Stimulated activated CD4-positive, alpha-beta T cell treated with anti-CD3 and anti-CD28 coated beads, Interleukin-12 subunit alpha, Interleukin-12 subunit beta, amount 100 ng/mL, for 4 hours (primary cell): ENCODE data around the gene ARHGEF11.
"Not testable (repeated sequence)": the region's sequence is repeated elsewhere in the genome, so short reads cannot be mapped to it uniquely, and the experiment has no call there.

Experiments
- DNase-seq: peaks from one replicate; pipeline ENCODE4 v3.0.0-alpha.2; 2020

ARHGEF11 gene

DNA sequence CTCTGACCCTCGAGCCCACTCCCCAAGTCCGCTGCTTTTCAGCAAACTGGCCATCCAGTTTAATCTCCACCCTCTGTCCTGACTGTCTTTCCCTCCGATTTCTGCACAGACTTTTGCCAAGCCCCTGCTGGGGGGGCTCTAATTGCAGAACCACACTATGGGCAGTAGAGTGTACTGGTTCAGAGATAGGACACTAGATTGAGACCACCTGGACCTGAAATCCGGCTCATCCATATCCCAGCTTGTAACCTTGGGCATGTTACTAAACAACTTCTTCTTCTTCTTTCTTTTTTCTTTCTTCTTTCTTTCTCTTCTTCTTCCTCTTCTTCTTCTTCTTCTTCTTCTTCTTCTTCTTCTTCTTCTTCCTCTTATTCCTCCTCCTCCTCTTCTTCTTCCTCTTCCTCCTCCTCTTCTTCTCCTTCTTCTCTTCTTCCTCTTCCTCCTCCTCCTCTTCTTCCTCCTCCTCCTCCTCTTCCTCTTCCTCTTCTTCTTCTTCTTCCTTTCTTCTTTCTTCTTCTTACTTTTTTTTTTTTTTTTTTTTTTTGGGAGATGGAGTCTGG lies 117.4 kb downstream of the ARHGEF11 start:
- DNase-seq: no peak

DNA sequence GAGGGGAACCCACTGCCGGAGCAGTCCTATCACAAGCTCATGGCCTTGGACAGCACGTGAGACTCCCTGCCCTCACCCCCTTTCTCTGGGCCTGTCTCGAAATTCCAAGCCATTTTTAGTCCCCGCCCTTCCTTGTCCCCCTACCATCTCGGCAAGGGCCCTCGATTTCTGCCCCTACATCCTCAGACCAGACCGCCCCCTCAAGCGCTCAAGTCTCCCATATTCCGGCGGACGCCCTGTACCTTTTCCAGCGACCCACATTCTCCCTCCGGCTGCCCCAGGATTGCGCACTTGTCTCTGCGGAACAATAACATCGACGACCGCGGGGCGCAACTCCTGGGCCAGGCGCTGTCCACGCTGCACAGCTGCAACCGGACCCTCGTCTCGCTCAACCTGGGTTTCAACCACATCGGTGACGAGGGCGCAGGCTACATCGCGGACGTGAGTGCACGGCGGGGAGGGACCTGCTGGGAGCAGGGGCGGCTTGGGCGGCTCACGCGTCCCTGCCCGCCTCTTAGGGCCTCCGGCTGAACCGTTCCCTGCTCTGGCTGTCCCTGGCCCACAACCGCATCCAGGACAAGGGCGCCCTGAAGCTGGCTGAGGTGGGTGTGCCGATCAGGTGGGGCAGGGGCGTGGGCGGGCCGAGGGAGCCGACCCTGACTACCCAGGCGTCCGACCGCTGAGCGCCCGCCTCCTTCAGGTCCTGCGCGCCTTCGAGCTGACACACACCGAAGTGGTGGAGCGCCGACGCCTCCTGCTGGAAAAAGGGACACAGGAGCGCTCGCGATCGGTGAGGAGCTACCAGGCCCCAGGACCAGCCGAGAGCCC lies 118.1 kb downstream of the ARHGEF11 start:
- DNase-seq: peak; percentile 64

- DNase-seq: not testable (repeated sequence)
Observed at GRCh38 chr1:156926695-156927094, 118.8 kb downstream of the ARHGEF11 start.

GRCh38 chr1:156926175-156926574 lies 119.4 kb downstream of the ARHGEF11 start:
- no peak for DNase-seq

GRCh38 chr1:156925154-156926010 lies 120.2 kb downstream of the ARHGEF11 start:
- no peak for DNase-seq

GRCh38 chr1:156924478-156925153 lies 120.9 kb downstream of the ARHGEF11 start:
- DNase-seq: no peak

- no peak for DNase-seq
Observed at GRCh38 chr1:156923670-156924477, 121.7 kb downstream of the ARHGEF11 start.

GRCh38 chr1:156922986-156923669 lies 122.4 kb downstream of the ARHGEF11 start:
- DNase-seq: no peak

- no peak for DNase-seq
Observed at GRCh38 chr1:156921053-156921529, 124.5 kb downstream of the ARHGEF11 start.

DNA sequence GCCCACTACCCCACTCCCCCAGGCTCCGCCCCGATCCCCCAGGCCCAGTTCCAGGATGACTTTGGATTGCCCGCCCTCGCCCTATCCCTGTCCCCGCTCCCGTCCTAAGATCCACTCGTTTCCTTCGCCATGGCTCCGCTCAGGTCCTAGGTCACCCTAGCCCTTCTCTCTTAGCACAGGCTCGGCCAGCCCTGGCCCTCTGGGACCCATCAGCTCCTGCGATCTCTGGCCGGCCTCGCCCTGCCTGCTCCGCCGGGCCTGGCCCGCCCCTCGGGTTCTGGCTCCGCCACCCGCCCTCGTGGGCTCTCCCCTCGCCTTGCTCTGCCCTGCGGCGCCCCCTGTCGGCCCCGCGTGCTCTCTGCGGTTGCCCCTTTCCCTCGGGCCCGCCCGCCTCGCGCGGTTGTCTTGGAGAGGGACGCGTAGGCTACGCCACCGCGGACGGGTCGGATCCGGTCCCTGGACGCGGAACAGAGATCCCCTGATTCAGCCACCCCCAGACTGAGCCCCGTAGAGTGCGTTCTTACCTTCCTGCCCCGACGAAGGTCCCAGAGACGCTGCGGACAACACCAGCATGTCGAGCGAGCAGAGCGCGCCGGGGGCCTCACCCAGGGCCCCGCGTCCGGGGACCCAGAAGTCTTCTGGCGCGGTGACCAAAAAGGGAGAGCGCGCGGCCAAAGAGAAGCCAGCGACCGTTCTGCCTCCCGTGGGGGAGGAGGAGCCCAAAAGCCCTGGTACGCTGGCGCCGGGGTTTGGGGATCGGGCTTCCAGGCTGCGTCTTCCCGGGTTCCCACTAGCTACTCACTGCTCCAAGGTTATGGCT lies 125.1 kb downstream of the ARHGEF11 start, which contains the start of gene LRRC71:
TSS of gene LRRC71 (plus strand) at position 400 of the 820 bp plus-strand sequence. CDS start at position 572, 172 bp downstream.
- DNase-seq: peak; percentile 68

GRCh38 chr1:156914440-156914856 lies 131.1 kb downstream of the ARHGEF11 start:
- no peak for DNase-seq

DNA sequence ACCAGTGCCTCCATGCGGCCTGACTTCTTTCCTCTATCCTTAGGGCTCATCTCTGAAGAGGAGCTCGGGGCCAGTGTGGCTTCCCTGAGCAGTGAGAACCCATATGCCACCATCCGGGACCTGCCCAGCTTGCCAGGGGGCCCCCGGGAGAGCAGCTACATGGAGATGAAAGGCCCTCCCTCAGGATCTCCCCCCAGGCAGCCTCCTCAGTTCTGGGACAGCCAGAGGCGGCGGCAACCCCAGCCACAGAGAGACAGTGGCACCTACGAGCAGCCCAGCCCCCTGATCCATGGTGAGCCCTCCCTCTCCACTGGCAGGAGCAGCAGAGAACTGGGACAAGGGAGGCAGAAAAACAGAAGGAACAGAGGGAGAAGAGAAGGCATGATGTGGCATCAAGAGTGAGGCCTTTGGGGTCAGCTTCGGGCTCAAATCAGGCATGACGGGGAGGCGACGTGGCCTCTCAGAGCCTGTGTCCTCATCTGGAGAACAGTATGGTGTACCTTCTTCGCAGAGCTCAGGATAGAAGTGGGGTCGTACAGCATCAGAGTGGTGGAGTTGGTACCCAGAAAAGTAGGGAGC lies 131.6 kb downstream of the ARHGEF11 start:
- no peak for DNase-seq

GRCh38 chr1:156912861-156913808 lies 132.4 kb downstream of the ARHGEF11 start:
- DNase-seq: no peak

DNA sequence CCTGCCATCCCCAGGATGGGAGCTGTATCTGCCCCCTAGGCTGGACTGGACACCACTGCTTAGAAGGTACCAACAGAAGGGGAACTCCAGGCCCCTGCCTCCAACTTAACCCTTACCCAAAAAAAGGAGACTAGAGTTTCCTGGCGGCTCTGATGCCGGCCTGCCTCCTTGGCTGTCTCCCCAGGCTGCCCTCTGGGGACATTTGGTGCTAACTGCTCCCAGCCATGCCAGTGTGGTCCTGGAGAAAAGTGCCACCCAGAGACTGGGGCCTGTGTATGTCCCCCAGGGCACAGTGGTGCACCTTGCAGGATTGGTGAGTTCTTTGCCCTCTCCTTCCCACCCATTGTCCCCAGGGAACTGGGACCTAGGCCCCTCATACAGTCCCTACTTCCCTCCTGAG lies 133.2 kb downstream of the ARHGEF11 start:
- no peak for DNase-seq

DNA sequence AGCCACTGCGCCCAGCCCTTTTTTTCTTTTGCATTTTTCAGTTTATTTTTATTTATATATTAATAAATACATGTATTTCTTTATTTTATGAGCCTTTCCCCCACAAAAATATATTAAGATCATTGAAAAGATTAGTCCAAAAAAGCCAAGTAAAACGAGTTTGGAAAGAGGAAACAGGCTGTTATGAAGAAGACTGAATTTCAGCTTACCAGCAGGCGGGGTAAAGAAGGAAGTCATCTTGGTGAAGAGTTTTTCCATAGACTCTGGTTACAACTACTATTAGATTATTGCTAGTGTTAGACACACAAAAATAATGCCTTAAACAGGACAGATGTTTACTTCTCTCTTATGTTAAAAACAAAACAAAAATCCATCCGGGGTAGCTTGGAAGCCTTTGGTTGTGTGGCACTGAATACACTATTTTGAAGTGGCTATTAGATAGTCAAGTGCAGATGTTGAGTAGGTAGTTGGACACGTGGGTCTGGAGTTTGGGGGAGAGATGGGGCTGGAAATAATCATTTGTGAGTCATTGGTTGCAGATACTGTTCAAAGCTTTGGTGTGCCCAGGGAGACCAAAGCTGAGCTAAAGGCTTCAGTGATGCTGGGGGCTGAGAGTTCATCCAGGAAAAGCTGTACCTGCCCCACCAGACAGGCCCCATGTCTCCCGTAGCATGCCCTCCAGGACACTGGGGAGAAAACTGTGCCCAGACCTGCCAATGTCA lies 133.8 kb downstream of the ARHGEF11 start:
- DNase-seq: no peak

DNA sequence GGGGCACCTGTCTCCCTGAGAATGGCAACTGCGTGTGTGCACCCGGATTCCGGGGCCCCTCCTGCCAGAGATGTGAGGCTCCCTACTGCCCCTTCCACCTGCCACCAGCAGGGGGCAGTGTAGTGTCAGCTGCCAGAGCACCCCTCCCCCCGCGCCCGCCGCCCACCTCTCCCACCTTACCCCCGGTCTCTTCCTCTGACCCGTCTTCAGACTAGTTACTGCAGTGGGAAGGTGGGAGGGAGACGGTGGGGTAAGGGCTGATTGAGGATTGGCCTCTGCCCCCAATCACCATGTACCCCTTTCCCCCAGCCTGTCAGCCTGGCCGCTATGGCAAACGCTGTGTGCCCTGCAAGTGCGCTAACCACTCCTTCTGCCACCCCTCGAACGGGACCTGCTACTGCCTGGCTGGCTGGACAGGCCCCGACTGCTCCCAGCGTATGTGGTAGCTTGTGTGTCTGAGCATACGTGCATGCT lies 135.2 kb downstream of the ARHGEF11 start:
- peak; percentile 54 for DNase-seq

- no peak for DNase-seq
Observed at GRCh38 chr1:156909671-156910070, 135.9 kb downstream of the ARHGEF11 start.

DNA sequence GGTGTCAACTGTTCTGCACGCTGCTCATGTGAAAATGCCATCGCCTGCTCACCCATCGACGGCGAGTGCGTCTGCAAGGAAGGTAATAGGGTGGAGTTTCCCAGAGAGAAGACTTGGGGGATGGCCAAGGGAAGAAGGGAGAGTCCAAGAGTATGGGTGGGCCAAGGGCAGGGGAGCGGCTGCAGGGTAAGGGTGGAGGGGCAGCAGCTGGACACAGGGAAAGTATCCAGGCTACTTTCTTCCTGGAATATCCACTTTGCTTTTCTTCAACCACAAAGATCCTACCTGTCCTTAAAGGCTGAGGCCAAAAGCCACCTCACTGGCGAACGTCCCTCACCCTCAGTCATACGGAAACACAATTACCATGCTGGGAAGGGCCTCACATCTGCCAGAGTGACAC lies 136.6 kb downstream of the ARHGEF11 start:
- DNase-seq: no peak
